H9 (cell line): ENCODE results near the gene AREG. TPM values are rescaled to one million over a fixed set of nuclear protein-coding genes. Genes with fewer than 3 reads are reported as not detected.

Source experiments
- DNase-seq: peaks from one replicate; pipeline ENCODE4 v3.0.0-alpha.2; 2017
- H2AFZ ChIP-seq: one replicate; pipeline ENCODE4 v1.6.1; 2013; ENCODE audit warnings: mild to moderate bottlenecking, low read length, control low read depth, moderate library complexity
- H2AK5ac ChIP-seq: 2 replicates; pipeline ENCODE4 v1.6.1; 2013; ENCODE audit warnings: low read length, control low read depth, mixed read lengths; ENCODE audit not compliant: insufficient read length
- H2BK120ac ChIP-seq: one replicate; pipeline ENCODE4 v1.6.1; 2013; ENCODE audit warnings: low read depth, mild to moderate bottlenecking, low read length, control low read depth, inconsistent platforms; ENCODE audit not compliant: poor library complexity, severe bottlenecking
- H2BK12ac ChIP-seq: 2 replicates; pipeline ENCODE4 v1.6.1; 2013; ENCODE audit warnings: low read length, control low read depth, mixed read lengths, low read depth; ENCODE audit not compliant: insufficient read length
- H2BK15ac ChIP-seq: 2 replicates; pipeline ENCODE4 v1.6.1; 2013; ENCODE audit warnings: low read depth, low read length, control low read depth
- H2BK20ac ChIP-seq: one replicate; pipeline ENCODE4 v1.6.1; 2013; ENCODE audit warnings: low read depth, mild to moderate bottlenecking, low read length, control low read depth, inconsistent platforms; ENCODE audit not compliant: poor library complexity, severe bottlenecking
- H2BK5ac ChIP-seq: 2 replicates; pipeline ENCODE4 v1.6.1; 2013; ENCODE audit warnings: low read length, control low read depth, mixed read lengths; ENCODE audit not compliant: insufficient read length
- H3K14ac ChIP-seq: 2 replicates; pipeline ENCODE4 v1.6.1; 2013; ENCODE audit warnings: low read length, control low read depth; ENCODE audit not compliant: insufficient read depth
- H3K18ac ChIP-seq: 2 replicates; pipeline ENCODE4 v1.6.1; 2013; ENCODE audit warnings: low read depth, mild to moderate bottlenecking, mixed read lengths, low read length, control low read depth; ENCODE audit not compliant: insufficient read length
- H3K23ac ChIP-seq: 2 replicates; pipeline ENCODE4 v1.6.1; 2013; ENCODE audit warnings: low read length, control low read depth, mixed read lengths, low read depth; ENCODE audit not compliant: insufficient read length
- H3K23me2 ChIP-seq: 2 replicates; pipeline ENCODE4 v1.6.1; 2013; ENCODE audit warnings: low read depth, mild to moderate bottlenecking, mixed read lengths, low read length, control low read depth; ENCODE audit not compliant: insufficient read length, poor library complexity, severe bottlenecking
- H3K27ac ChIP-seq: 2 replicates; pipeline ENCODE4 v1.5.1; 2013; ENCODE audit warnings: low read length, control low read depth, mixed read lengths, low read depth; ENCODE audit not compliant: insufficient read length
- H3K27me3 ChIP-seq: 2 replicates; pipeline ENCODE4 v1.6.1; 2013; ENCODE audit warnings: low read length, control low read depth, inconsistent platforms; ENCODE audit not compliant: insufficient read depth
- H3K4ac ChIP-seq: 2 replicates; pipeline ENCODE4 v1.6.1; 2013; ENCODE audit warnings: low read depth, mild to moderate bottlenecking, control low read depth, inconsistent platforms, low read length, moderate library complexity
- H3K4me1 ChIP-seq: 2 replicates; pipeline ENCODE4 v1.6.1; 2013; ENCODE audit warnings: low read length, control low read depth, inconsistent platforms; ENCODE audit not compliant: insufficient read depth
- H3K4me2 ChIP-seq: 2 replicates; pipeline ENCODE4 v1.6.1; 2013; ENCODE audit warnings: low read length, control low read depth, mixed read lengths; ENCODE audit not compliant: insufficient read length, insufficient read depth
- H3K56ac ChIP-seq: 2 replicates; pipeline ENCODE4 v1.6.1; 2013; ENCODE audit warnings: low read depth, mild to moderate bottlenecking, mixed read lengths, low read length, control low read depth; ENCODE audit not compliant: insufficient read length
- H3K79me1 ChIP-seq: 2 replicates; pipeline ENCODE4 v1.6.1; 2013; ENCODE audit warnings: low read depth, mild to moderate bottlenecking, moderate library complexity, low read length, control low read depth, inconsistent platforms; ENCODE audit not compliant: insufficient read depth, poor library complexity, severe bottlenecking
- H3K79me2 ChIP-seq: 2 replicates; pipeline ENCODE4 v1.6.1; 2013; ENCODE audit warnings: low read length, control low read depth, inconsistent platforms; ENCODE audit not compliant: insufficient read depth
- H3K9ac ChIP-seq: 2 replicates; pipeline ENCODE4 v1.6.1; 2013; ENCODE audit warnings: low read length, control low read depth, mixed read lengths; ENCODE audit not compliant: insufficient read length; ENCODE audit errors: extremely low read depth
- H3K9me3 ChIP-seq: one replicate; pipeline ENCODE4 v1.6.1; 2013; ENCODE audit warnings: low read depth, low read length, inconsistent platforms; ENCODE audit not compliant: control insufficient read depth
- H3T11ph ChIP-seq: one replicate; pipeline ENCODE4 v1.6.1; 2013; ENCODE audit warnings: mild to moderate bottlenecking, low read length, control low read depth, inconsistent platforms
- H4K20me1 ChIP-seq: one replicate; pipeline ENCODE4 v1.6.1; 2013; ENCODE audit not compliant: control insufficient read depth, insufficient read length, insufficient read depth
- H4K5ac ChIP-seq: 2 replicates; pipeline ENCODE4 v1.6.1; 2013; ENCODE audit warnings: low read depth, mild to moderate bottlenecking, mixed read lengths, low read length, control low read depth; ENCODE audit not compliant: insufficient read length
- H4K8ac ChIP-seq: replicated peaks from 2 replicates; pipeline ENCODE4 v1.6.1; 2013; ENCODE audit warnings: low read length, control low read depth, mixed read lengths, low read depth; ENCODE audit not compliant: insufficient read length
- H4K91ac ChIP-seq: 2 replicates; pipeline ENCODE4 v1.6.1; 2013; ENCODE audit warnings: low read depth, mild to moderate bottlenecking, moderate library complexity, mixed read lengths, low read length, control low read depth; ENCODE audit not compliant: insufficient read length
- H3K27ac Mint-ChIP-seq, 3 experiments: 2 replicates in 2 of 3; 3 replicates in 1 of 3; pipeline ENCODE4 v1.8.0; 2020 to 2021; ENCODE audit warnings: mixed read lengths in 3 of 3, mild to moderate bottlenecking in 1 of 3, moderate library complexity in 1 of 3
- H3K27me3 Mint-ChIP-seq: 2 replicates; pipeline ENCODE4 v1.8.0; 2021; ENCODE audit warnings: low read depth, mild to moderate bottlenecking, moderate library complexity, mixed read lengths
- H3K36me3 Mint-ChIP-seq, 3 experiments: 2 replicates in 2 of 3; 3 replicates in 1 of 3; pipeline ENCODE4 v1.8.0; 2020 to 2021; ENCODE audit warnings: low read depth in 3 of 3, mixed read lengths in 3 of 3; ENCODE audit not compliant: insufficient read depth in 1 of 3
- H3K4me1 Mint-ChIP-seq, 2 experiments: 2 replicates each; pipeline ENCODE4 v1.8.0; 2020; ENCODE audit warnings: mixed read lengths in 2 of 2
- H3K4me3 Mint-ChIP-seq, 2 experiments: 2 replicates in 1 of 2; 3 replicates in 1 of 2; pipeline ENCODE4 v1.8.0; 2020 to 2021; ENCODE audit warnings: mild to moderate bottlenecking in 2 of 2, mixed read lengths in 2 of 2, moderate library complexity in 1 of 2
- H3K9me3 Mint-ChIP-seq, 2 experiments: 2 replicates in 1 of 2; 3 replicates in 1 of 2; pipeline ENCODE4 v1.8.0; 2020; ENCODE audit warnings: mild to moderate bottlenecking in 2 of 2, mixed read lengths in 2 of 2, moderate library complexity in 1 of 2
- CTCF ChIP-seq: fragments of 200-600 bp; sonication (generic); conservative IDR thresholded peaks from 3 replicates; pipeline ENCODE4 v1.8.0; 2021; ENCODE audit warnings: antibody characterized with exemption, mild to moderate bottlenecking
- WGBS: extraction: QIAGEN DNeasy Blood & Tissue Kit; methylation state at CpG from one replicate; pipeline ENCODE4 v1.1.7; 2013; ENCODE audit warnings: missing lambda C conversion rate, low lambda C conversion rate, mixed read lengths; ENCODE audit not compliant: insufficient read length; ENCODE audit errors: extremely low coverage; 5-methylcytosine and 5-hydroxymethylcytosine counted together
- total RNA-seq: library from RNA; stranded (reverse); gene quantifications from 2 replicates; pipeline ENCODE4 v1.2.1, GENCODE V29; 2021

Gene AREG
- total RNA-seq, 1 experiment from 2014 or later, result 0.28 TPM

GRCh38 chr4:74466242-74466641 lies 21.3 kb downstream of the AREG start:
- Histone ChIP-seq H3K9ac (no peak overlapping the region), H4K8ac (no peak overlapping the region), H3K27me3 (no peaks in the 10 kb centered on the region), H3K23me2 (no peaks in the 10 kb centered on the region), H3T11ph (no peak overlapping the region), H3K56ac (no peak overlapping the region), H3K27ac (no peak overlapping the region), H3K9me3 (no peaks in the 10 kb centered on the region), H2BK20ac (no peak overlapping the region), H4K91ac (no peak overlapping the region), H3K4ac (no peak overlapping the region), H2AK5ac (no peak overlapping the region), H4K20me1 (no peaks in the 10 kb centered on the region), H3K4me2 (no peak overlapping the region), H4K5ac (no peak overlapping the region), H2BK12ac (no peak overlapping the region), H2BK5ac (no peak overlapping the region), H3K79me2 (no peaks in the 10 kb centered on the region), H3K18ac (no peak overlapping the region), H2BK15ac (no peak overlapping the region), H2AFZ (no peak overlapping the region), H3K79me1 (no peaks in the 10 kb centered on the region), H2BK120ac (no peak overlapping the region), H3K4me1 (no peaks in the 10 kb centered on the region), H3K14ac (no peak overlapping the region), H3K23ac (no peak overlapping the region)
- Mint-ChIP-seq H3K36me3 (no peaks in the 10 kb centered on the region), H3K27ac (no peak overlapping the region), H3K4me1 (peaks cover 0 to under 1% of the 10 kb centered on the region in 2 experiments; a peak in 1 of 4 replicates), H3K4me3 (no peak overlapping the region), H3K27me3 (no peaks in the 10 kb centered on the region; the same call in 1 of the 2 replicates), H3K9me3 (no peaks in the 10 kb centered on the region)
- DNase-seq, result no peak
- WGBS, result no CpG with 5 or more reads among the region's 1 CpG
- TF ChIP-seq CTCF, result no peak
